ENCODE measurements around the gene CLCNKA.

CLCNKA gene

GRCh38 chr1:16015960-16016901 is 5.6 kb upstream of the CLCNKA start:
- ATAC-seq (ENCODE audit: insufficient read depth, low read depth) (no peak), DNase-seq (no peak)
- no peak overlapping the region for H3K4me2 ChIP-seq (ENCODE audit: insufficient read depth, low read length)
- H3K36me3 ChIP-seq (ENCODE audit: insufficient read depth, low read length): no peaks in the 10 kb centered on the region
- peaks cover 12% of the 10 kb centered on the region for H3K27me3 ChIP-seq (ENCODE audit: insufficient read depth, low read length, poor library complexity)
- peaks cover 6% of the 10 kb centered on the region; the same call in 1 of the 2 replicates for H4K20me1 ChIP-seq (ENCODE audit: insufficient read depth, low read length)
- H3K9ac ChIP-seq (ENCODE audit: low read depth, low read length): no peak overlapping the region
- TF ChIP-seq EZH2 (IDR thresholded peaks at IDR 0.05; ENCODE audit: borderline replicate concordance, low read depth, low read length, severe bottlenecking) (no peak), CTCF (IDR thresholded peaks at IDR 0.05; ENCODE audit: borderline replicate concordance, extremely low read depth, low read length, poor library complexity, severe bottlenecking) (no peak)
- no peak overlapping the region for H3K27ac ChIP-seq (ENCODE audit: low read length)
- no peaks in the 10 kb centered on the region for H3K79me2 ChIP-seq (ENCODE audit: insufficient read depth, low read length)
- no peak overlapping the region for H2AFZ ChIP-seq (ENCODE audit: low read depth, low read length)
- no peak overlapping the region for H3K4me3 ChIP-seq (ENCODE audit: low read depth in 1 of 2, low read length in 2 of 2)
- no peaks in the 10 kb centered on the region for H3K9me3 ChIP-seq (ENCODE audit: insufficient read depth, low read length, severe bottlenecking)
- H3K4me1 ChIP-seq (ENCODE audit: insufficient read depth, low read length): no peaks in the 10 kb centered on the region

- H3K4me3 ChIP-seq (ENCODE audit: low read depth in 1 of 2, low read length in 2 of 2): no peak overlapping the region
- H4K20me1 ChIP-seq (ENCODE audit: insufficient read depth, low read length): peaks cover 6% of the 10 kb centered on the region
- peaks cover 17% of the 10 kb centered on the region for H3K27me3 ChIP-seq (ENCODE audit: insufficient read depth, low read length, poor library complexity)
- no peak for ATAC-seq (ENCODE audit: insufficient read depth, low read depth)
- H3K9ac ChIP-seq (ENCODE audit: low read depth, low read length): no peak overlapping the region
- H3K79me2 ChIP-seq (ENCODE audit: insufficient read depth, low read length): no peaks in the 10 kb centered on the region
- H3K9me3 ChIP-seq (ENCODE audit: insufficient read depth, low read length, severe bottlenecking): no peaks in the 10 kb centered on the region
- no peak overlapping the region for H3K4me2 ChIP-seq (ENCODE audit: insufficient read depth, low read length)
- no peaks in the 10 kb centered on the region for H3K4me1 ChIP-seq (ENCODE audit: insufficient read depth, low read length)
- DNase-seq: no peak
- no peak overlapping the region for H2AFZ ChIP-seq (ENCODE audit: low read depth, low read length)
- no peak for TF ChIP-seq EZH2 (IDR thresholded peaks at IDR 0.05; ENCODE audit: borderline replicate concordance, low read depth, low read length, severe bottlenecking)
- no peak for TF ChIP-seq CTCF (IDR thresholded peaks at IDR 0.05; ENCODE audit: borderline replicate concordance, extremely low read depth, low read length, poor library complexity, severe bottlenecking)
- H3K36me3 ChIP-seq (ENCODE audit: insufficient read depth, low read length): no peaks in the 10 kb centered on the region
- no peak overlapping the region for H3K27ac ChIP-seq (ENCODE audit: low read length)
These were observed 4.8 kb upstream of the CLCNKA start for GRCh38 chr1:16017076-16017460.

- no peaks in the 10 kb centered on the region for H3K79me2 ChIP-seq (ENCODE audit: insufficient read depth, low read length)
- H3K36me3 ChIP-seq (ENCODE audit: insufficient read depth, low read length): no peaks in the 10 kb centered on the region
- TF ChIP-seq CTCF (IDR thresholded peaks at IDR 0.05; ENCODE audit: borderline replicate concordance, extremely low read depth, low read length, poor library complexity, severe bottlenecking) (no peak), EZH2 (IDR thresholded peaks at IDR 0.05; ENCODE audit: borderline replicate concordance, low read depth, low read length, severe bottlenecking) (no peak)
- no peak within 1 kb of the TSS for H3K4me2 ChIP-seq (ENCODE audit: insufficient read depth, low read length)
- H3K9ac ChIP-seq (ENCODE audit: low read depth, low read length): no peak within 1 kb of the TSS
- H3K4me1 ChIP-seq (ENCODE audit: insufficient read depth, low read length): no peaks in the 10 kb centered on the region
- H3K27ac ChIP-seq (ENCODE audit: low read length): no peak within 1 kb of the TSS
- DNase-seq (no peak), ATAC-seq (ENCODE audit: insufficient read depth, low read depth) (no peak)
- no peak within 1 kb of the TSS for H3K4me3 ChIP-seq (ENCODE audit: low read depth in 1 of 2, low read length in 2 of 2)
- peaks cover 6% of the 10 kb centered on the region for H4K20me1 ChIP-seq (ENCODE audit: insufficient read depth, low read length)
- H3K9me3 ChIP-seq (ENCODE audit: insufficient read depth, low read length, severe bottlenecking): no peaks in the 10 kb centered on the region
- no peak within 1 kb of the TSS for H2AFZ ChIP-seq (ENCODE audit: low read depth, low read length)
- H3K27me3 ChIP-seq (ENCODE audit: insufficient read depth, low read length, poor library complexity): peaks cover 17% of the 10 kb centered on the region
These were observed 4.2 kb upstream of the CLCNKA start, which contains the start of gene HSPB7 for GRCh38 chr1:16017461-16018303. TSS of gene HSPB7 (minus strand) at chr1:16018043. CDS start at chr1:16017963, 80 bp downstream.
